Measurements from ENCODE around the gene NCOR1. TPM values are rescaled to one million over a fixed set of nuclear protein-coding genes. Genes with fewer than 3 reads are reported as not detected.

The NCOR1 gene
- total RNA-seq, 1 donor from 2014 or later = 81.0 TPM

GRCh38 chr17:16048811-16049449, 166.4 kb downstream of the NCOR1 start:
- H3K36me3 ChIP-seq = peaks cover 55 to 86% of the 10 kb centered on the region in 2 donors
- no peak for DNase-seq (ENCODE audit: low spot score in 2 of 2)
- H3K27ac ChIP-seq = no peak overlapping the region
- H3K4me1 ChIP-seq = no peaks in the 10 kb centered on the region
- H3K9me3 ChIP-seq = no peaks in the 10 kb centered on the region
- no peak overlapping the region for H3K4me3 ChIP-seq
- H3K27me3 ChIP-seq = no peaks in the 10 kb centered on the region
- no peak for TF ChIP-seq CTCF (IDR thresholded peaks at IDR 0.05)
- intact Hi-C loops (cut with DNase I) = no loop called here

DNA sequence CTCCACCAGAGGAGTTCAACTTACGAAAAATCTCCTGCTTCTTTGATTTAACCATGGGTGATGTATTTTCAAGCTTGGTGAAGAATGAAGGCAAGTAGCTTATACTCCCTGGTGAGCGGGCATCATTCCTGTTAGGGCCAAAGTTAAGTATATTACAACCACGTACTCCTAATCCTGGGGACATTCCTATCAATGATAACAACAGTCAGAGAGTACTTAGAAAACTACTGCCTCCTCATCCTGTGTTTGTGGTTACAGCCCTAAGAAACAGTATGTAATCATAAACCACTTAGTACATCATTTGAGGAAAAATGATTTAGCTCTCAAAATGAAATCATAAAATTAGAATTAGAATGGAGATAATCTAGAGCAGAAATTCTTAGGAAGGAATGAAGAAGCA, 168.4 kb downstream of the NCOR1 start:
- Histone ChIP-seq H3K27me3 (no peaks in the 10 kb centered on the region), H3K4me3 (no peak overlapping the region), H3K36me3 (peaks cover 61 to 91% of the 10 kb centered on the region in 2 donors), H3K27ac (no peak overlapping the region), H3K9me3 (no peaks in the 10 kb centered on the region), H3K4me1 (no peaks in the 10 kb centered on the region)
- no peak for DNase-seq (ENCODE audit: low spot score in 2 of 2)
- no peak for TF ChIP-seq CTCF (IDR thresholded peaks at IDR 0.05)
- intact Hi-C loops (cut with DNase I) = no loop called here

DNA sequence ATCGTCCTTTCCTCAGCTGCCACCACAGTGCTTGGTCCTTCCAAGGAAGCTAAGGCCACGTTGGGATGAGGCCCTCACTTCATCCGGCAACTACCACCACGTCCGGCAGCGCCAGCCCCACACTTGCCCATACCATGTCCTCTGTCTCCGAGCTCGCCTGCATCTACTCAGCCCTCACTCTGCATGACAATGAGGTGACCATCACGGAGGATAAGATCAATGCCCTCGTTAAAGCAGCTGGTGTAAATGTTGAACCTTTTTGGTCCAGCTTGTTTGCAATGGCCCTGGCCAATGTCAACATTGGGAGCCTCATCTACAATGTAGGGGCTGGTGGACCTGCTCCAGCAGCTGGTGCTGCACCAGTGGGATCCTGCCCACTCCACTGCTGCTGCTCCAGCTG, 170.8 kb downstream of the NCOR1 start:
- Histone ChIP-seq H3K4me3 (no peak overlapping the region), H3K4me1 (no peaks in the 10 kb centered on the region), H3K9me3 (no peaks in the 10 kb centered on the region), H3K27ac (no peak overlapping the region), H3K36me3 (peaks cover 64 to 84% of the 10 kb centered on the region in 2 donors), H3K27me3 (no peaks in the 10 kb centered on the region)
- no peak for DNase-seq (ENCODE audit: low spot score in 2 of 2)
- TF ChIP-seq CTCF (IDR thresholded peaks at IDR 0.05) = no peak
- intact Hi-C loops (cut with DNase I) = no loop called here

DNA sequence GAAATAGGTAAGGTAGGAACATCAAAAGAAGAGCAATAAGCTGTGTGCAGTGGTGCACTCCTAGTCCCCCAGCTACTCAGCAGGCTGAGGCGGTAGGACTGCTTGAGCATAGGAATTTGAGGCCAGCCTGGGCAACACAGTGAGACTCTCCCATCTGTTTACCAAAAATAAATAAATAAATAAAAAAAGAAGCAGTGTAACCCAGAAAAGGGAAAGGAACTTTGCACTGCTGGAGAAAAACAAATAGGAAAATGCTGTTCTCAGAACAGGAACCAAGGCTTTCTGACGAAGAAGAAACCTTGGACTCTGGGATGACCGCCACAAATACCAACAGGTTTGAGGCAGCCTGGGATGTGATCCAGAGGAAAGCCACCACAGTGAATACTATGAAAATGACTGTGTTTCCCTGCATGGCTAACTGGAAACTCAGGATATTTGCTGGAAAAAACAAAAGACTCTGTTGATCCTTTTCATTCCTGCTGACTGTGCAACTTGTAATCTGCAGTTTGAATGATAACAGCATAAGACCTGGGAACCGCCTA, 174.6 kb downstream of the NCOR1 start:
- DNase-seq (ENCODE audit: low spot score in 2 of 2) = no peak
- Histone ChIP-seq H3K36me3 (peaks cover 50 to 84% of the 10 kb centered on the region in 2 donors), H3K27ac (peak overlapping the region; percentile 35), H3K9me3 (no peaks in the 10 kb centered on the region), H3K27me3 (no peaks in the 10 kb centered on the region), H3K4me3 (no peak overlapping the region), H3K4me1 (no peaks in the 10 kb centered on the region)
- intact Hi-C loops (cut with DNase I) = no loop called here
- no peak for TF ChIP-seq CTCF (IDR thresholded peaks at IDR 0.05)

- Histone ChIP-seq H3K4me3 (no peak overlapping the region), H3K27me3 (no peaks in the 10 kb centered on the region), H3K27ac (no peak overlapping the region), H3K36me3 (peaks cover 51 to 84% of the 10 kb centered on the region in 2 donors), H3K4me1 (no peaks in the 10 kb centered on the region), H3K9me3 (no peaks in the 10 kb centered on the region)
- no peak for DNase-seq (ENCODE audit: low spot score in 2 of 2)
- no peak for TF ChIP-seq CTCF (IDR thresholded peaks at IDR 0.05)
- intact Hi-C loops (cut with DNase I) = no loop called here
Measured at GRCh38 chr17:16037636-16038035, 177.7 kb downstream of the NCOR1 start.

All from ascending aorta (tissue), 2 donors.